ENCODE measurements around the gene AUP1. TPM values are rescaled to one million over a fixed set of nuclear protein-coding genes. Genes with fewer than 3 reads are reported as not detected.

The AUP1 gene
- total and polyA plus RNA-seq, 2 donors (not counting 3 experiments of a cell fraction or from before 2014, with no cell fraction given): 103 to 187 TPM

- H3K9ac ChIP-seq (replicated peaks; ENCODE audit: extremely low read depth, insufficient read depth, low read length): no peak overlapping the region
- no peaks in the 10 kb centered on the region for H4K20me1 ChIP-seq (replicated peaks; ENCODE audit: control insufficient read depth, extremely low read depth, insufficient read depth, low read length)
- H3K9me3 ChIP-seq (replicated peaks; ENCODE audit: control insufficient read depth, insufficient read depth, low read length): no peaks in the 10 kb centered on the region
- TF ChIP-seq GATA2 (IDR thresholded peaks at IDR 0.05; ENCODE audit: insufficient read depth, insufficient read length, low read depth, low read length): no peak
- no peak for TF ChIP-seq POLR2AphosphoS5 (IDR thresholded peaks at IDR 0.05; ENCODE audit: insufficient read depth, low read depth, low read length)
- TF ChIP-seq MYC (IDR thresholded peaks at IDR 0.05; ENCODE audit: low read depth, low read length): no peak
- TF ChIP-seq POLR2A (IDR thresholded peaks at IDR 0.05; ENCODE audit: low read depth, low read length): no peak
- TF ChIP-seq, protein P1, sequence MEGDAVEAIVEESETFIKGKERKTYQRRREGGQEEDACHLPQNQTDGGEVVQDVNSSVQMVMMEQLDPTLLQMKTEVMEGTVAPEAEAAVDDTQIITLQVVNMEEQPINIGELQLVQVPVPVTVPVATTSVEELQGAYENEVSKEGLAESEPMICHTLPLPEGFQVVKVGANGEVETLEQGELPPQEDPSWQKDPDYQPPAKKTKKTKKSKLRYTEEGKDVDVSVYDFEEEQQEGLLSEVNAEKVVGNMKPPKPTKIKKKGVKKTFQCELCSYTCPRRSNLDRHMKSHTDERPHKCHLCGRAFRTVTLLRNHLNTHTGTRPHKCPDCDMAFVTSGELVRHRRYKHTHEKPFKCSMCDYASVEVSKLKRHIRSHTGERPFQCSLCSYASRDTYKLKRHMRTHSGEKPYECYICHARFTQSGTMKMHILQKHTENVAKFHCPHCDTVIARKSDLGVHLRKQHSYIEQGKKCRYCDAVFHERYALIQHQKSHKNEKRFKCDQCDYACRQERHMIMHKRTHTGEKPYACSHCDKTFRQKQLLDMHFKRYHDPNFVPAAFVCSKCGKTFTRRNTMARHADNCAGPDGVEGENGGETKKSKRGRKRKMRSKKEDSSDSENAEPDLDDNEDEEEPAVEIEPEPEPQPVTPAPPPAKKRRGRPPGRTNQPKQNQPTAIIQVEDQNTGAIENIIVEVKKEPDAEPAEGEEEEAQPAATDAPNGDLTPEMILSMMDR (IDR thresholded peaks at IDR 0.05; ENCODE audit: extremely low read depth in 1 of 2, insufficient read depth in 1 of 2, low read depth in 1 of 2, low read length in 2 of 2): no peak
- no peak for TF ChIP-seq FOS (IDR thresholded peaks at IDR 0.05; ENCODE audit: borderline replicate concordance, insufficient read depth, low read length)
- TF ChIP-seq MAX (IDR thresholded peaks at IDR 0.05; ENCODE audit: insufficient read depth, insufficient read length): no peak
- no peak for TF ChIP-seq EZH2 (IDR thresholded peaks at IDR 0.05; ENCODE audit: borderline replicate concordance, low read depth, low read length, severe bottlenecking)
- no peak for TF ChIP-seq JUN (IDR thresholded peaks at IDR 0.05; ENCODE audit: borderline replicate concordance, insufficient read depth, insufficient read length, low read depth)
- H3K4me2 ChIP-seq (ENCODE audit: insufficient read depth, low read length): peak overlapping the region; percentile 89
- no peaks in the 10 kb centered on the region for H3K9me1 ChIP-seq (replicated peaks; ENCODE audit: control insufficient read depth, extremely low read depth, insufficient read depth, low read length)
- no peak overlapping the region for H3K27ac ChIP-seq (ENCODE audit: insufficient read depth, low read depth, low read length)
- peaks cover 20% of the 10 kb centered on the region for H3K4me1 ChIP-seq (ENCODE audit: control insufficient read depth, extremely low read depth, insufficient read depth, low read length)
- intact Hi-C loops (cut with micrococcal nuclease): loop anchor here (2.0 kb wide), 2 partner anchors 73 to 791 kb away; partner anchors contain the start of genes INO80B and TPRKB
- BruUV-seq (replicated peaks): no TSS peak
- FAIRE-seq (no peak), DNase-seq (ENCODE audit: low read depth, low spot score) (no peak)
- dilution Hi-C loops (cut with MboI; ENCODE audit: extremely low pct_ligation_motif_present, low sequenced_read_pairs): no loop called here
- no peak overlapping the region for H2AFZ ChIP-seq (ENCODE audit: low read depth, low read length)
- ChIA-PET CTCF (no interaction called here), POLR2A (no interaction called here)
- H3K79me2 ChIP-seq (ENCODE audit: control insufficient read depth, insufficient read depth, low read length): peaks cover 19% of the 10 kb centered on the region
- no peaks in the 10 kb centered on the region for H3K27me3 ChIP-seq (ENCODE audit: control insufficient read depth in 2 of 2, insufficient read depth in 2 of 2, low read length in 2 of 2)
- peaks cover 6 to 19% of the 10 kb centered on the region in 2 experiments for H3K36me3 ChIP-seq (ENCODE audit: control insufficient read depth in 2 of 2, extremely low read depth in 1 of 2, insufficient read depth in 2 of 2, low read length in 2 of 2)
- no peak overlapping the region for H3K4me3 ChIP-seq (replicated peaks in 1 of 3; ENCODE audit: insufficient read depth in 1 of 3, low read depth in 1 of 3, low read length in 3 of 3)
Observed at GRCh38 chr2:74527741-74528140, 1.8 kb downstream of the AUP1 start.

All from endothelial cell of umbilical vein (primary cell).